ENCODE measurements around the gene KCTD3.

KCTD3 gene
- 0.48 to 0.91 reads per million in 2 donors for total RNA-seq

GRCh38 chr1:215566556-215567490 lies at the start of gene KCTD3:
Gene KCTD3 (plus strand): TSS chr1:215567304. CDS start chr1:215567686, 382 bp downstream.
- DNase-seq: no peak

- DNase-seq: no peak
These were observed 49.6 kb upstream of the KCTD3 start for GRCh38 chr1:215517441-215517891.

- DNase-seq: no peak
These were observed 48.5 kb upstream of the KCTD3 start for GRCh38 chr1:215518594-215518993.

GRCh38 chr1:215521279-215521678 lies 45.8 kb upstream of the KCTD3 start:
- no peak for DNase-seq

GRCh38 chr1:215523128-215523861 lies 43.8 kb upstream of the KCTD3 start:
- no peak for DNase-seq

GRCh38 chr1:215523906-215524305 lies 43.2 kb upstream of the KCTD3 start:
- DNase-seq: no peak

- no peak for DNase-seq
These were observed 40.8 kb upstream of the KCTD3 start for GRCh38 chr1:215526147-215526845.

- DNase-seq: no peak
These were observed 40.3 kb upstream of the KCTD3 start for GRCh38 chr1:215526846-215527151.

GRCh38 chr1:215529111-215529510 lies 38.0 kb upstream of the KCTD3 start:
- DNase-seq: no peak

- no peak for DNase-seq
These were observed 37.5 kb upstream of the KCTD3 start for GRCh38 chr1:215529571-215529970.

GRCh38 chr1:215530401-215530984 lies 36.6 kb upstream of the KCTD3 start:
- DNase-seq: no peak

GRCh38 chr1:215539803-215540570 lies 27.1 kb upstream of the KCTD3 start:
- no peak for DNase-seq

- DNase-seq: no peak
These were observed 24.8 kb upstream of the KCTD3 start for GRCh38 chr1:215542301-215542700.

GRCh38 chr1:215543191-215543606 lies 23.9 kb upstream of the KCTD3 start:
- no peak for DNase-seq

GRCh38 chr1:215543806-215544205 lies 23.3 kb upstream of the KCTD3 start:
- DNase-seq: no peak

- no peak for DNase-seq
These were observed 22.5 kb upstream of the KCTD3 start for GRCh38 chr1:215544566-215544965.

GRCh38 chr1:215545096-215545495 lies 22.0 kb upstream of the KCTD3 start:
- no peak for DNase-seq

GRCh38 chr1:215547011-215547410 lies 20.1 kb upstream of the KCTD3 start:
- no peak for DNase-seq

GRCh38 chr1:215551806-215552205 lies 15.3 kb upstream of the KCTD3 start:
- no peak for DNase-seq

- DNase-seq: no peak
These were observed 12.2 kb upstream of the KCTD3 start for GRCh38 chr1:215554865-215555264.

GRCh38 chr1:215555531-215555930 lies 11.6 kb upstream of the KCTD3 start:
- no peak for DNase-seq

- DNase-seq: no peak
These were observed 10.1 kb upstream of the KCTD3 start for GRCh38 chr1:215556996-215557395.

All from T-helper 9 cell (primary cell).